ENCODE data around the gene PTPRT. TPM values are rescaled to one million over a fixed set of nuclear protein-coding genes. Genes with fewer than 3 reads are reported as not detected.

PTPRT gene
- total RNA-seq, 4 donors from 2014 or later, result 0.63 to 2.2 (median 1.8) TPM

GRCh38 chr20:42887281-42887680 lies 302.4 kb downstream of the PTPRT start:
- DNase-seq (ENCODE audit: low spot score) (no peak), ATAC-seq (ENCODE audit: low FRiP score) (no peak)
- TF ChIP-seq, protein P1, sequence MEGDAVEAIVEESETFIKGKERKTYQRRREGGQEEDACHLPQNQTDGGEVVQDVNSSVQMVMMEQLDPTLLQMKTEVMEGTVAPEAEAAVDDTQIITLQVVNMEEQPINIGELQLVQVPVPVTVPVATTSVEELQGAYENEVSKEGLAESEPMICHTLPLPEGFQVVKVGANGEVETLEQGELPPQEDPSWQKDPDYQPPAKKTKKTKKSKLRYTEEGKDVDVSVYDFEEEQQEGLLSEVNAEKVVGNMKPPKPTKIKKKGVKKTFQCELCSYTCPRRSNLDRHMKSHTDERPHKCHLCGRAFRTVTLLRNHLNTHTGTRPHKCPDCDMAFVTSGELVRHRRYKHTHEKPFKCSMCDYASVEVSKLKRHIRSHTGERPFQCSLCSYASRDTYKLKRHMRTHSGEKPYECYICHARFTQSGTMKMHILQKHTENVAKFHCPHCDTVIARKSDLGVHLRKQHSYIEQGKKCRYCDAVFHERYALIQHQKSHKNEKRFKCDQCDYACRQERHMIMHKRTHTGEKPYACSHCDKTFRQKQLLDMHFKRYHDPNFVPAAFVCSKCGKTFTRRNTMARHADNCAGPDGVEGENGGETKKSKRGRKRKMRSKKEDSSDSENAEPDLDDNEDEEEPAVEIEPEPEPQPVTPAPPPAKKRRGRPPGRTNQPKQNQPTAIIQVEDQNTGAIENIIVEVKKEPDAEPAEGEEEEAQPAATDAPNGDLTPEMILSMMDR (IDR thresholded peaks at IDR 0.05), result no peak

DNA sequence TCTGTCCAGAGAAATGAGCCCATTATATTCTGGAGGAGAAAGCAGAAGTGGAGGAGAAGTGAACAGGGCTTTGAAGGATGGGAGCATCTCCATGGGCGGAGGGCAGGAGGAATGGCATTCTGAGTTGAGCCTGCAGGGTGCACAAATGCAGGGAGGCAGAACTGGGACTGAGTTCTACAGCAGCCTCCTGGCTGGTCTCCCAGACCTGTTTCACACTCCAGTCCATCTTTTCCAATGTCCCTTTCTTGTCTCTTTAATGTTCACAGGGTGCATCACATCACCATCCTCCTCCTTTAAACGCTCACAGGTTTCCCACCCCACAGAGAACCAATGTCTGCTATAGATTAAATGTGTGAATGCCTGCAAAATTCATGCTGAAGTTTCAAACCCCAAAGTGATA lies 302.9 kb downstream of the PTPRT start:
- TF ChIP-seq, protein P1 (IDR thresholded peaks at IDR 0.05), result no peak
- DNase-seq (ENCODE audit: low spot score), result no peak
- no peak for ATAC-seq (ENCODE audit: low FRiP score)

GRCh38 chr20:42886046-42886445 lies 303.7 kb downstream of the PTPRT start:
- ATAC-seq (ENCODE audit: low FRiP score) (no peak), DNase-seq (ENCODE audit: low spot score) (no peak)
- TF ChIP-seq, protein P1 (IDR thresholded peaks at IDR 0.05), result no peak

- ATAC-seq (ENCODE audit: low FRiP score), result no peak
- TF ChIP-seq, protein P1 (IDR thresholded peaks at IDR 0.05), result no peak
- no peak for DNase-seq (ENCODE audit: low spot score)
Observed at GRCh38 chr20:42875581-42875980, 314.1 kb downstream of the PTPRT start.

GRCh38 chr20:42873259-42873658 lies 316.4 kb downstream of the PTPRT start:
- TF ChIP-seq, protein P1 (IDR thresholded peaks at IDR 0.05), result no peak
- no peak for ATAC-seq (ENCODE audit: low FRiP score)
- no peak for DNase-seq (ENCODE audit: low spot score)

DNA sequence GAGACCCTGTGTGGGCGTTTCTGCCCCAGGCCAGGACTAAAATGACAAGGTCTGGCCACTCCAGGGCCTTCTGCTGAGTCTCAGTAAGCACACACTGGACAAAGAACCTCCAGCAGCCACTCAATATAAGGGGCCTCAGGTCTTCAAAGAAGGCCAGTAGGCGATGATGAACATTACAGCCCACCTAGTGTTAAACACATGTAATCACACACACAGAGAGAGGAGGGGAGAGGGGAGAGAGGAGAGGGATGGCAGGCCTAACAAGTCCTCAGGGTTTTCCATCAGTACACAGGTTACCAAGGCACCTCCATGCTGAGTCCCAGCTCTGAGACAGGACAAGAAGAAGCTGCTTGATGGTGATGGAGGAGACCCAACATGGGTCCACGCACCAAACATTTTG lies 325.6 kb downstream of the PTPRT start:
- TF ChIP-seq, protein P1 (IDR thresholded peaks at IDR 0.05), result no peak
- DNase-seq (ENCODE audit: low spot score) (no peak), ATAC-seq (ENCODE audit: low FRiP score) (no peak)

- DNase-seq (ENCODE audit: low spot score) (no peak), ATAC-seq (ENCODE audit: low FRiP score) (no peak)
- TF ChIP-seq, protein P1 (IDR thresholded peaks at IDR 0.05), result no peak
Observed at GRCh38 chr20:42862446-42862845, 327.3 kb downstream of the PTPRT start.
